ENCODE results near the gene PPARG. TPM values are rescaled to one million over a fixed set of nuclear protein-coding genes. Genes with fewer than 3 reads are reported as not detected.

PPARG gene
- total and polyA plus RNA-seq, 8 donors: 7.9 to 85.2 (median 29.3) TPM

GRCh38 chr3:12438318-12438717, 149.4 kb downstream of the PPARG start:
- TF ChIP-seq EP300 (IDR thresholded peaks at IDR 0.05) (no peak), POLR2AphosphoS5 (IDR thresholded peaks at IDR 0.05) (no peak)
- Histone ChIP-seq H3K9me3 (no peaks in the 10 kb centered on the region), H3K27me3 (no peaks in the 10 kb centered on the region), H3K4me3 (no peak overlapping the region), H3K4me1 (peaks cover 7 to 21% (median 13%) of the 10 kb centered on the region in 4 donors), H3K36me3 (peaks cover 0 to 17% (median 0%) of the 10 kb centered on the region in 4 donors), H3K27ac (no peak overlapping the region)
- no peak for DNase-seq
- 89 to 93% (median 91%) methylated on average over 4 of the region's 4 CpGs for WGBS, 5 donors
- intact Hi-C loops (cut with DNase I; ENCODE audit: low total_unique reads): no loop called here

GRCh38 chr3:12439161-12439940, 150.5 kb downstream of the PPARG start:
- H3K27me3 ChIP-seq: no peaks in the 10 kb centered on the region
- peaks cover 0 to 7% (median 0%) of the 10 kb centered on the region in 4 donors for H3K36me3 ChIP-seq
- H3K9me3 ChIP-seq: no peaks in the 10 kb centered on the region
- no peak overlapping the region for H3K4me3 ChIP-seq
- no peak for TF ChIP-seq POLR2AphosphoS5 (IDR thresholded peaks at IDR 0.05)
- no peak for TF ChIP-seq CTCF (IDR thresholded peaks at IDR 0.05)
- no peak for TF ChIP-seq EP300 (IDR thresholded peaks at IDR 0.05)
- no peak for TF ChIP-seq POLR2A (IDR thresholded peaks at IDR 0.05)
- peaks cover 7 to 31% (median 23%) of the 10 kb centered on the region in 4 donors for H3K4me1 ChIP-seq
- peak in 1 of 2 donors; percentile 6 for DNase-seq
- WGBS, 5 donors: 81 to 87% (median 83%) methylated on average over 11 of the region's 11 CpGs
- H3K27ac ChIP-seq: no peak overlapping the region
- intact Hi-C loops (cut with DNase I; ENCODE audit: low total_unique reads): no loop called here

GRCh38 chr3:12440927-12441714, 152.3 kb downstream of the PPARG start:
- WGBS, 5 donors: 42 to 67% (median 47%) methylated on average over 20 to 21 of the region's 21 CpGs
- peak in 1 of 2 donors; percentile 87 for DNase-seq
- Histone ChIP-seq H3K4me3 (no peak overlapping the region), H3K27me3 (no peaks in the 10 kb centered on the region), H3K27ac (peak overlapping the region in 3 of 5 donors; percentile 4 to 29 (median 29)), H3K9me3 (no peaks in the 10 kb centered on the region), H3K36me3 (no peaks in the 10 kb centered on the region), H3K4me1 (peaks cover 13 to 38% (median 26%) of the 10 kb centered on the region in 4 donors)
- intact Hi-C loops (cut with DNase I; ENCODE audit: low total_unique reads): no loop called here
- TF ChIP-seq CTCF (IDR thresholded peaks at IDR 0.05) (no peak), EP300 (IDR thresholded peaks at IDR 0.05) (no peak), POLR2A (IDR thresholded peaks at IDR 0.05) (no peak), POLR2AphosphoS5 (IDR thresholded peaks at IDR 0.05) (no peak)

- peaks cover 13 to 38% (median 26%) of the 10 kb centered on the region in 4 donors for H3K4me1 ChIP-seq
- 54 to 76% (median 67%) methylated on average over 20 of the region's 20 CpGs for WGBS, 5 donors
Measured at GRCh38 chr3:12442654-12443501, 154.0 kb downstream of the PPARG start.

More at GRCh38 chr3:12442654-12443501, 154.0 kb downstream of the PPARG start:
- no peak for TF ChIP-seq EP300 (IDR thresholded peaks at IDR 0.05)
- TF ChIP-seq POLR2AphosphoS5 (IDR thresholded peaks at IDR 0.05): no peak
- TF ChIP-seq CTCF (IDR thresholded peaks at IDR 0.05): no peak
- TF ChIP-seq POLR2A (IDR thresholded peaks at IDR 0.05): no peak
- intact Hi-C loops (cut with DNase I; ENCODE audit: low total_unique reads): no loop called here
- no peaks in the 10 kb centered on the region for H3K9me3 ChIP-seq
- no peak overlapping the region for H3K4me3 ChIP-seq
- no peaks in the 10 kb centered on the region for H3K27me3 ChIP-seq
- peak in 1 of 2 donors; percentile 15 for DNase-seq
- H3K36me3 ChIP-seq: no peaks in the 10 kb centered on the region
- H3K27ac ChIP-seq: peak overlapping the region in 1 of 5 donors; percentile 90

All from stomach (tissue), 9 donors.